Measurements from ENCODE around the gene PRKAB2.

DNA sequence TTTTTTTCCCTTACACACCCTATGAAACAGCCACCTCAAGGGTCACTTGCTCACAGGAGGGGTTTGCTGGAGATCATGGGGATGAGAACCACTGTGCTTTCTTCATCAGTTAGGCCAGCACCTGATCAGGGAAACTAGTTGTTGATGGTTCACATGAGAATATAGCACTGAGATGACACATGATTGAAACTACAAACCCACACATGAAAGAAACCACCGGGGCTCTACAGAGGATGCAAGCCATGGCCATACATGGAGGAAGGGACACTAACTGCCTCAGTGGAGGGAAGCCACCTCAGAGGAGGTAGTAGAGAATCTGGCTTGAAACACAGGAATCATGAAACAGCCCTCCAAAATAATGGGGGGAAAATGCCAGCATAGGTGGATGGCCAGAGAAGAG is 63.2 kb downstream of the PRKAB2 start:
- TF ChIP-seq, protein P1, sequence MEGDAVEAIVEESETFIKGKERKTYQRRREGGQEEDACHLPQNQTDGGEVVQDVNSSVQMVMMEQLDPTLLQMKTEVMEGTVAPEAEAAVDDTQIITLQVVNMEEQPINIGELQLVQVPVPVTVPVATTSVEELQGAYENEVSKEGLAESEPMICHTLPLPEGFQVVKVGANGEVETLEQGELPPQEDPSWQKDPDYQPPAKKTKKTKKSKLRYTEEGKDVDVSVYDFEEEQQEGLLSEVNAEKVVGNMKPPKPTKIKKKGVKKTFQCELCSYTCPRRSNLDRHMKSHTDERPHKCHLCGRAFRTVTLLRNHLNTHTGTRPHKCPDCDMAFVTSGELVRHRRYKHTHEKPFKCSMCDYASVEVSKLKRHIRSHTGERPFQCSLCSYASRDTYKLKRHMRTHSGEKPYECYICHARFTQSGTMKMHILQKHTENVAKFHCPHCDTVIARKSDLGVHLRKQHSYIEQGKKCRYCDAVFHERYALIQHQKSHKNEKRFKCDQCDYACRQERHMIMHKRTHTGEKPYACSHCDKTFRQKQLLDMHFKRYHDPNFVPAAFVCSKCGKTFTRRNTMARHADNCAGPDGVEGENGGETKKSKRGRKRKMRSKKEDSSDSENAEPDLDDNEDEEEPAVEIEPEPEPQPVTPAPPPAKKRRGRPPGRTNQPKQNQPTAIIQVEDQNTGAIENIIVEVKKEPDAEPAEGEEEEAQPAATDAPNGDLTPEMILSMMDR (IDR thresholded peaks at IDR 0.05), result no peak
- TF ChIP-seq POLR2A (IDR thresholded peaks at IDR 0.05), result no peak

Data from suprapubic skin (tissue), 3 donors.